CD1c-positive myeloid dendritic cell (primary cell): Measurements from ENCODE around the gene SLC45A2.
"Not testable (repeated sequence)": the region's sequence is repeated elsewhere in the genome, so short reads cannot be mapped to it uniquely, and the experiment has no call there.

Source experiments
- DNase-seq: peaks from one replicate; pipeline ENCODE4 v3.0.0-alpha.2; 2016; ENCODE audit errors: extremely low spot score

Gene SLC45A2

GRCh38 chr5:33929925-33930690 lies 54.4 kb downstream of the SLC45A2 start:
- no peak for DNase-seq

- DNase-seq: no peak
These were observed 56.2 kb downstream of the SLC45A2 start for GRCh38 chr5:33928283-33928682.

GRCh38 chr5:33927685-33928084 lies 56.8 kb downstream of the SLC45A2 start:
- DNase-seq: no peak

- no peak for DNase-seq
These were observed 59.2 kb downstream of the SLC45A2 start for GRCh38 chr5:33925278-33925677.

GRCh38 chr5:33921002-33921401 lies 63.5 kb downstream of the SLC45A2 start:
- DNase-seq: no peak

GRCh38 chr5:33914844-33915243 lies 69.6 kb downstream of the SLC45A2 start:
- not testable (repeated sequence) for DNase-seq

GRCh38 chr5:33906248-33906647 lies 78.2 kb downstream of the SLC45A2 start:
- not testable (repeated sequence) for DNase-seq

GRCh38 chr5:33905381-33905780 lies 79.1 kb downstream of the SLC45A2 start:
- no peak for DNase-seq

- DNase-seq: no peak
These were observed 81.4 kb downstream of the SLC45A2 start for GRCh38 chr5:33903118-33903517.

GRCh38 chr5:33901156-33901555 lies 83.3 kb downstream of the SLC45A2 start:
- no peak for DNase-seq
